ENCODE measurements around the gene LZTS3.

DNA sequence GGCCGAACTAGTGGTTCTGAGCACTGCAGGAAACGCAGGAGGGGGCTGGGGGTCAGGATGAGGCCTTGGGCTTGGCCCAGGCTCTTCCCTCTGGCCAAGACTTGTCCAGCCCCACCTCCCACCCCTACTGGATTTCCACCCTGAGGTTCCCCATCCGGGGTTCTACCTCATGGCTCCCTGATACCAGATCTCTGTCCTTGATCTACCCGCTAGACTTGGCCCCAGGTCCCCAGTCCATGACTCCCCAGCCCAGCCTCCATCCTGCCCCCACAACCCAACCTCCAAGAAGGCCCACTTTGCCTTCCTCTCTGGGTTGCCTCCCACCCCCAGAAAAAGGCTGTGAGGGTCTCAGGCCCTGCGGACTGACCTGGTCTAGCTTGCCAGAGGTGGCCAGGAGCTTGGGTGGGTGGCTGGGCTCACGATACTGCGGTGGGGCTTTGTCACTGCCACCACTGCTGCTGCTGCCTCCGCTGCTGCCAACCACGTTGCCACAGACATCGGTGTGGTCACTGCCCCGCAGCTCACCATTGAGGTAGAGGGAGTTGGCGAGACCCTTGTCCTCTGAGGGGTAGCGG is 6.9 kb downstream of the LZTS3 start:
- no peak for TF ChIP-seq CTCF (IDR thresholded peaks at IDR 0.05; ENCODE audit: poor library complexity)
- no peak for TF ChIP-seq EZH2 (IDR thresholded peaks at IDR 0.05; ENCODE audit: borderline replicate concordance)
